ENCODE results near the gene RNF169. TPM values are rescaled to one million over a fixed set of nuclear protein-coding genes. Genes with fewer than 3 reads are reported as not detected.
A peak's percentile ranks its signal among the peaks of the same experiment; 100 is the strongest.

Gene RNF169
- total RNA-seq, 1 experiment from 2014 or later, result 13.0 TPM

GRCh38 chr11:74755395-74755995, 6.8 kb downstream of the RNF169 start:
- Histone ChIP-seq H3K4me1 (ENCODE audit: insufficient read depth, low read length) (peaks cover 2% of the 10 kb centered on the region; the same call in 1 of the 2 replicates), H2AFZ (ENCODE audit: low read length) (no peak overlapping the region), H3K9me3 (ENCODE audit: control insufficient read depth, low read depth, low read length) (no peaks in the 10 kb centered on the region), H3K18ac (ENCODE audit: insufficient read length, low read depth, low read length) (no peak overlapping the region), H4K20me1 (ENCODE audit: control insufficient read depth, insufficient read depth, insufficient read length) (no peaks in the 10 kb centered on the region), H4K91ac (ENCODE audit: insufficient read length, low read depth, low read length) (no peak overlapping the region), H3K23me2 (ENCODE audit: insufficient read length, low read depth, low read length, poor library complexity, severe bottlenecking) (no peaks in the 10 kb centered on the region), H3T11ph (ENCODE audit: low read length) (no peak overlapping the region), H4K5ac (ENCODE audit: insufficient read length, low read depth, low read length) (no peak overlapping the region), H3K27ac (ENCODE audit: insufficient read length, low read depth, low read length) (peak overlapping the region; percentile 16), H3K9ac (ENCODE audit: extremely low read depth, insufficient read length, low read length) (no peak overlapping the region), H3K4me2 (ENCODE audit: insufficient read depth, insufficient read length, low read length) (no peak overlapping the region), H3K79me1 (ENCODE audit: insufficient read depth, low read depth, low read length, poor library complexity, severe bottlenecking) (no peaks in the 10 kb centered on the region), H4K8ac (replicated peaks; ENCODE audit: insufficient read length, low read depth, low read length) (no peak overlapping the region), H3K27me3 (ENCODE audit: insufficient read depth, low read length) (no peaks in the 10 kb centered on the region), H2BK15ac (ENCODE audit: low read depth, low read length) (no peak overlapping the region), H3K79me2 (ENCODE audit: insufficient read depth, low read length) (peaks cover 5% of the 10 kb centered on the region; the same call in 1 of the 2 replicates), H3K23ac (ENCODE audit: insufficient read length, low read depth, low read length) (no peak overlapping the region), H3K4ac (ENCODE audit: low read depth, low read length) (no peak overlapping the region), H3K14ac (ENCODE audit: insufficient read depth, low read length) (no peak overlapping the region), H2AK5ac (ENCODE audit: insufficient read length, low read length) (no peak overlapping the region), H2BK12ac (ENCODE audit: insufficient read length, low read depth, low read length) (no peak overlapping the region), H2BK5ac (ENCODE audit: insufficient read length, low read length) (no peak overlapping the region), H2BK20ac (ENCODE audit: low read depth, low read length, poor library complexity, severe bottlenecking) (no peak overlapping the region), H3K56ac (ENCODE audit: insufficient read length, low read depth, low read length) (no peak overlapping the region), H2BK120ac (ENCODE audit: low read depth, low read length, poor library complexity, severe bottlenecking) (no peak overlapping the region)
- TF ChIP-seq CTCF (conservative IDR thresholded peaks at IDR 0.05), result no peak
- Mint-ChIP-seq H3K9me3 (peaks cover 4 to 5% of the 10 kb centered on the region in 2 experiments; a peak in 4 of 5 replicates), H3K36me3 (ENCODE audit: insufficient read depth in 1 of 3, low read depth in 3 of 3) (peaks cover 4 to 6% (median 5%) of the 10 kb centered on the region in 3 experiments; a peak in 5 of 7 replicates), H3K27ac (peak overlapping the region; percentile 11 to 76 (median 43); a peak in 6 of 7 replicates), H3K4me1 (peaks cover 20 to 26% of the 10 kb centered on the region in 2 experiments), H3K27me3 (ENCODE audit: low read depth) (no peaks in the 10 kb centered on the region), H3K4me3 (peak overlapping the region in 1 of 2 experiments; percentile 21; a peak in 1 of 5 replicates)
- WGBS (ENCODE audit: extremely low coverage, insufficient read length, low lambda C conversion rate), result no CpG with 5 or more reads among the region's 1 CpG
- no peak for DNase-seq

All from H9 (cell line).